Measurements from ENCODE around the gene C16orf92.

GRCh38 chr16:30067584-30067916 lies 44.6 kb downstream of the C16orf92 start:
- no peak for TF ChIP-seq FOXA1 (IDR thresholded peaks at IDR 0.05)
- TF ChIP-seq FOXM1 (IDR thresholded peaks at IDR 0.05; ENCODE audit: borderline replicate concordance): no peak
- no peak for TF ChIP-seq L3MBTL2 (conservative IDR thresholded peaks at IDR 0.05)
- no peak for TF ChIP-seq FOXK2 (IDR thresholded peaks at IDR 0.05)
- TF ChIP-seq TARDBP (IDR thresholded peaks at IDR 0.05): no peak
- no peak for TF ChIP-seq ZNF384 (IDR thresholded peaks at IDR 0.05)
- no peak for TF ChIP-seq NFRKB (IDR thresholded peaks at IDR 0.05)
- TF ChIP-seq HDGF (IDR thresholded peaks at IDR 0.05; ENCODE audit: borderline replicate concordance): no peak
- TF ChIP-seq SP1 (IDR thresholded peaks at IDR 0.05): no peak
- no peak for TF ChIP-seq SUZ12 (IDR thresholded peaks at IDR 0.05)
- no peak for TF ChIP-seq PKNOX1 (IDR thresholded peaks at IDR 0.05)
- TF ChIP-seq BHLHE40 (IDR thresholded peaks at IDR 0.05; ENCODE audit: borderline replicate concordance): no peak

Data from HEK293T (cell line).